Measurements from ENCODE around the gene DPEP2.
A peak's percentile ranks its signal among the peaks of the same experiment; 100 is the strongest.
"Not testable (repeated sequence)": the region's sequence is repeated elsewhere in the genome, so short reads cannot be mapped to it uniquely, and the experiment has no call there.

Gene DPEP2

DNA sequence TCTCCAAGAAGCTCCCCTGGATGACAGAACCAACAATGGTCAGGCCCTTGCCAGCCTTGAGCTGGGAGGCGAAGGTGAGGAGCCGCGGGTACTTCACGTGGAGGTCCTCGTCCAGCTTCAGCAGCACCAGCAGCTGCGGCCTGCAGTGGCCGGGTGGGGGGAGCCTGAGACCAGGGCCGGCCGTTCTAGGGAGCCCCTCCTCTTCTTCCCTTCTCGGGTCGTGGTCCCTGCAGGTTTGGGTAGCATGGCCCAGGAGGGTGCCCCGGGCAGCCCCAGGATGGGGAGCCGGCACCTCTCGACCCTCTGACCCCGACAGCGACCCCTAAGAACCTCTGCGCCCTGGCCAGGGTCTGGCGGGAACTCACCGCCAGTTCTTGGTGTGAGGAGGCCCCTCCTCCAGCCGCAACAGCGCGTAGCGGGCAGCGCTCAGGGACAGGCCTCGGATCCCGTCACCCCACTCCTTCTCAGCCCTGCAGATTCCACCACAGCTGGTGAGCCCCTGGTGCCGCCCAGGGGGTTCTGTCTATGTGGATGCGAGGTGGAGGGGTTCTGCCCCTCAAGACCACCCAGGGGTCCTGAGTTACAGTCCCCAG lies 52.2 kb downstream of the DPEP2 start:
- no peaks in the 10 kb centered on the region for H3K9me3 Mint-ChIP-seq
- H3K27ac Mint-ChIP-seq, result no peak overlapping the region
- intact Hi-C loops (cut with micrococcal nuclease), result no loop called here
- H3K4me3 Mint-ChIP-seq, result no peak overlapping the region
- peaks cover 100% of the 10 kb centered on the region for H3K36me3 Mint-ChIP-seq (ENCODE audit: low read depth)
- no peaks in the 10 kb centered on the region for H3K4me1 Mint-ChIP-seq (ENCODE audit: low read depth)
- no peaks in the 10 kb centered on the region for H3K27me3 Mint-ChIP-seq

DNA sequence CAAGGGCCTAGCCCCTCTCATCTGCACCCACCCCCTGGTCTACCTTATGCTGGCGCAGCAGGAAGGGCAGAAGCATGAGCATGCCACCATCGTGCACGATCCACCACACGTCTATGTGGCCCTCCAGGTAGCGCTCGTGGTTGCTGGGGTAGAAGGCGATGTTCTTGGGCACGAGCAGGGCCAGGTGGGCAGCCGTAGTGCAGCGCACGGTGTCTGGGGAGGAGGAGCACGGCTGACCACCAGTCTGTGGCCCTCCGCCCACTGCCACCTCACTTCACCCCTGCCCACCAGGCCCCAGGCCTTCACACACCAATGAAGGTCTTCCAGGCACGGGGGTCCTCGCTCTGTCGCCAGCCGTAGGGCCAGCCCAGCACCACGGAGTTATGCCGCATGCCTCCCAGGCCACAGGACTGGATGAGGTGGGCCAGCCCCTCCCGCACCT lies 53.1 kb downstream of the DPEP2 start:
- H3K27ac Mint-ChIP-seq, result no peak overlapping the region
- H3K9me3 Mint-ChIP-seq, result no peaks in the 10 kb centered on the region
- peaks cover 100% of the 10 kb centered on the region for H3K36me3 Mint-ChIP-seq (ENCODE audit: low read depth)
- no peak overlapping the region for H3K4me3 Mint-ChIP-seq
- H3K4me1 Mint-ChIP-seq (ENCODE audit: low read depth), result peaks cover 7% of the 10 kb centered on the region
- intact Hi-C loops (cut with micrococcal nuclease), result no loop called here
- H3K27me3 Mint-ChIP-seq, result no peaks in the 10 kb centered on the region

DNA sequence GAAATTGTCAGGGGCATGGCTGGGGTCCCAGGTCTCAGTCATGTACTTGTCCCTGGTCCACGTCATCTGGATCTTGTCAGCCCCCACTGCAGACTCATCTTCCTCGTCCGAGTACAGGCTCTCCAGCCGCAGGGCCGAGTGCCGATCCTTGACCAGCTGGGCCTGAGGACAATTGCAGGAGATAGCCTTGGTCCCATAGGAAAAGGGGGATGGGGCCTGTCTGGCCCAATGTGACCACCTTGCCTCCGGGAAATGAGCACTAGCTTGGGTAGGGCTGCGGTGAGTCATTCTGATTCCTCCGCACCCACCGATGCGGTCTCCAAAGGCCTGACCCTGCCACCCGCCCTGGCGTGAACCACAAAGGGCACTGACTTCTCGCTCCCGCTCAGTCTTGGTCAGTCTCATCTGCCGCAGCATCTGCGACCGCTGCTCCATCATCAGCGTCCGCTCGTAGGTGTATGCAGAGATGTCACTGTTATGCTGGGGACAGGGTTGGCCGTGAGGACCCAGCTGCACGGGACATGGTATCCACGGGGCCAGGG lies 53.8 kb downstream of the DPEP2 start:
- H3K4me1 Mint-ChIP-seq (ENCODE audit: low read depth), result peaks cover 7% of the 10 kb centered on the region
- no peaks in the 10 kb centered on the region for H3K27me3 Mint-ChIP-seq
- H3K27ac Mint-ChIP-seq, result no peak overlapping the region
- H3K4me3 Mint-ChIP-seq, result no peak overlapping the region
- H3K9me3 Mint-ChIP-seq, result no peaks in the 10 kb centered on the region
- intact Hi-C loops (cut with micrococcal nuclease), result no loop called here
- peaks cover 93% of the 10 kb centered on the region for H3K36me3 Mint-ChIP-seq (ENCODE audit: low read depth)

DNA sequence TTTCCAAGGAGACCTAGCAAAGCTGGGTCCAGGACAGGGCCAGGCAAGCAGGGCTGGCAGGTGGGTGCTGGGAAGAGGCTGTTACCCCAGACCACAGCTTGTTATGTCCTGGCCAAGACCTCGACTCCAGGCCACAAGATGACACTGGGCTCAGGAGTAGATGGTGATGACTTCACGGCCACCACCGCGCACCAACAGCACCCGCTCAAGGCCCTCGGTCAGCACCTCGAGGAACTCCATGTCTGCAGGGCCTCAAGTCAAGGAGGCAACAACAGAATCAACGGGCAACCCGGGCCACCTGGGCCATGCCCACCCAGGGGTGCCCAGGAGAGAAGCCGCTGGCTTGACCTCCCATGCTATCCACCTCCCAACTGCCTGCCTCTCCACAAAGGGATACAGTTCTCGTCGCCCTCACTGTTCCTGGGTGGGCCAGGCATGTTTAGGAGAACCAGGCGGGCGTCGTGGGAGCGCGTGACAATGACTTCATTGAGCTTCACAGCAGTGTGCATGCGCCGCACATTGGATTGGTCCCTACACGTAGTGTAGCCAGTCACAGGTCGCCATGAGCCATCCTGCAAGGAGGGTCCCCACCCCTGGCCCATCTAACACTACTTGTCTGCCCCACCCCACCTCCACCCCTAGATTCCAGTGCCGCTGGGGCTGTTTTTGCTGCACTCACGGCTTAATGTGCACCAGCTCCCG lies 54.4 kb downstream of the DPEP2 start:
- H3K36me3 Mint-ChIP-seq (ENCODE audit: low read depth), result peaks cover 92% of the 10 kb centered on the region
- H3K27me3 Mint-ChIP-seq, result no peaks in the 10 kb centered on the region
- H3K9me3 Mint-ChIP-seq, result no peaks in the 10 kb centered on the region
- H3K27ac Mint-ChIP-seq, result no peak overlapping the region
- intact Hi-C loops (cut with micrococcal nuclease), result no loop called here
- H3K4me3 Mint-ChIP-seq, result no peak overlapping the region
- H3K4me1 Mint-ChIP-seq (ENCODE audit: low read depth), result peaks cover 13% of the 10 kb centered on the region

GRCh38 chr16:67943619-67944504 lies 55.4 kb downstream of the DPEP2 start, which contains the start of gene LCAT:
Gene LCAT (minus strand): TSS chr16:67944120. CDS start chr16:67944101, 19 bp downstream.
- Mint-ChIP-seq H3K4me3 (no peak within 1 kb of the TSS), H3K27ac (no peak within 1 kb of the TSS), H3K27me3 (no peaks in the 10 kb centered on the region), H3K36me3 (ENCODE audit: low read depth) (peaks cover 90% of the 10 kb centered on the region), H3K9me3 (no peaks in the 10 kb centered on the region), H3K4me1 (ENCODE audit: low read depth) (peaks cover 19% of the 10 kb centered on the region)
- intact Hi-C loops (cut with micrococcal nuclease), result no loop called here

DNA sequence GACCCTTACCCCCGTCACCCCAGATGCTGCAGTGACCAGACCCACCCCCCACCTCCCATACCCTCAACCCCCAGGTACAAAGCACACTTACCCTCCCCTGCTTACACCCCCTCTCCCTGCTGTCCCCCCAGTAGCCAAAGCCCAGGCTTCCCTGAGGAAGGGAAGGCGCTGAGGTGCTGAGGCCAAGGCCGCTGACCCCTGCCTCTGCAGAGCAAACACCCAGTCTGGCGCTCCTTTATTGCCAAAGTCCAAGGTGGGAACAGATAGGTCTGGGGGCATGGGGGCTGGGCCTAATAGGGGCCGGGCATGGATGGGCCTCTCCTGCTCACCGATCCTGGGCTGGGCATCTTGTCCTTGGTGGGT lies 56.0 kb downstream of the DPEP2 start:
- Mint-ChIP-seq H3K4me3 (no peak overlapping the region), H3K9me3 (no peaks in the 10 kb centered on the region), H3K27ac (no peak overlapping the region), H3K36me3 (ENCODE audit: low read depth) (peaks cover 84% of the 10 kb centered on the region), H3K4me1 (ENCODE audit: low read depth) (peaks cover 19% of the 10 kb centered on the region), H3K27me3 (no peaks in the 10 kb centered on the region)
- intact Hi-C loops (cut with micrococcal nuclease), result no loop called here

DNA sequence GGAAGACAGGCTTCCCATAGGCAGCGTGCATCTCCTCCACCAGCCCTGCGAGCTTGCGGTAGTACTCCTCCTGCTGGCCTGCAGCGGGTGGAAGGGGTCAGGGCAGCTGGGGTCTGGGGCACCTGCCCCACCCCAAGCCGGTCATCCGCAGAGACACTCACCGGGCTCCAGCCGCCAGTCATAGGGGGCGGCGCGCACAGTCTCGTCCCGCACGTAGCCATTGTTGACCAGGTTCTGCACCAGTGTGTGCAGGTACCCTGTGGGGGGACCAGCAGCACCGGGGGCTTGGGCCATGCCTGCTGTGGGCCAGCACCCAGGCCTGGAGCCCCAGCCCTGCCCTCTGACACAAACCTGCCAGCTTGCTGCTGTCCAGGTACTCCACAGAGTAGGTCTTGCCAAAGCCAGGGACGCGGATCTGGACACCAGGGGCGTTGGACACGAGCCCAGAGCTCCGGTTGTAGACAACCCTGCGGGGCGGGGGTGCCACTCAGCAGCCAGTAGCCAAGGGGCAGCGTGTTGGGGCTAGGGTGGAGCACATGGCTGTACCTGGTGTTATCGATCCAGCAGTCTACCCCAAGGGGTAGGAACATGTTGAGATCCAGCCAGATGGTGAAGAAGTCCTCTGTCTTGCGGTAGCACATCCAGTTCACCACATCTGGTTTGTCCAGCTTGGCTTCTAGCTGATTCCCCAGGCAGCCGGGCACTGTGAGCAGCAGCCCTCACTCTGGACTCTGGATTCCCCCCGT lies 56.6 kb downstream of the DPEP2 start:
- H3K27me3 Mint-ChIP-seq, result no peaks in the 10 kb centered on the region
- H3K36me3 Mint-ChIP-seq (ENCODE audit: low read depth), result peaks cover 78% of the 10 kb centered on the region
- H3K27ac Mint-ChIP-seq, result no peak overlapping the region
- H3K4me1 Mint-ChIP-seq (ENCODE audit: low read depth), result peaks cover 19% of the 10 kb centered on the region
- no peak overlapping the region for H3K4me3 Mint-ChIP-seq
- intact Hi-C loops (cut with micrococcal nuclease), result no loop called here
- no peaks in the 10 kb centered on the region for H3K9me3 Mint-ChIP-seq

- Mint-ChIP-seq H3K9me3 (no peaks in the 10 kb centered on the region), H3K27me3 (no peaks in the 10 kb centered on the region), H3K4me1 (ENCODE audit: low read depth) (peaks cover 23% of the 10 kb centered on the region), H3K4me3 (no peak overlapping the region), H3K27ac (no peak overlapping the region), H3K36me3 (ENCODE audit: low read depth) (peaks cover 73% of the 10 kb centered on the region)
- intact Hi-C loops (cut with micrococcal nuclease), result no loop called here
Measured at GRCh38 chr16:67942200-67942509, 57.1 kb downstream of the DPEP2 start.

DNA sequence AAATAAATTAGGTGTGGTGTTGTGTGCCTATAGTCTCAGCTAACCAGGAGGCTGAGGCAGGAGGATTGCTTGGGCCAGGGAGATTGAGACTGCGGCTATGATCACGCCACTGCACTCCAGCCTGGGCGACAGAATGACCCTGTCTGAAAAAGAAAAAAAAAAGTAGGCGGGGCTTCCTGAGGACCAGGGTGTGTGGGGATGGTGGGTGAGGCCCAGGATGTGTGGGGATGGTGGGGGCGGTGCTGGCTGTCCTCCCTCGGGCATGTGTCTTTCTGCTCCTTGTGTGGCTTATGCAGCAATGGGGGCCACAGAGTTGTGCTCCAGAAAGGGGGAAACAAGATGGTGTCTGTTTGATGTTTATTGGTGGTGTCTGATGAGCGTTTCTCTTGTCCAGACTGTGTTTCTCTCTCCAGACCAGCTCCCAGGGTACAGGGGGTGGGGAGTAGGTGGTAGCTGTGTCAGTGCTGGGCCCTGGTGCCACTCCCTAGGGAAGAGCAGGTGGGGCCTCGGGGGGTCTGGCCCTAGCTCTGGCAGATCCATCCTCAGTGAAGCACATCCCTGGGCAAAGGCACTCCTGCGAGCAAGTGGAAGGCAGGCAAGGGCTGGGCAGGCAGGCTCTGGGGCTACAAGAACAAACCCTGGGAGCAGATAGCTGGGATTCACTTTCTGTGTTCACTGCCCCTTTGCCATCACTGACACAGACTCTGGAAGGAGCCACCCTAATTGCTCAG lies 57.6 kb downstream of the DPEP2 start:
- Mint-ChIP-seq H3K9me3 (no peaks in the 10 kb centered on the region), H3K27ac (peak overlapping the region; percentile 31), H3K27me3 (no peaks in the 10 kb centered on the region), H3K4me3 (no peak overlapping the region), H3K36me3 (ENCODE audit: low read depth) (peaks cover 68% of the 10 kb centered on the region), H3K4me1 (ENCODE audit: low read depth) (peaks cover 28% of the 10 kb centered on the region)
- intact Hi-C loops (cut with micrococcal nuclease), result no loop called here

GRCh38 chr16:67940446-67941089 lies 58.7 kb downstream of the DPEP2 start:
- Mint-ChIP-seq H3K36me3 (ENCODE audit: low read depth) (peaks cover 68% of the 10 kb centered on the region), H3K4me3 (no peak overlapping the region), H3K27me3 (no peaks in the 10 kb centered on the region), H3K9me3 (no peaks in the 10 kb centered on the region), H3K27ac (no peak overlapping the region), H3K4me1 (ENCODE audit: low read depth) (peaks cover 28% of the 10 kb centered on the region)
- intact Hi-C loops (cut with micrococcal nuclease), result no loop called here

DNA sequence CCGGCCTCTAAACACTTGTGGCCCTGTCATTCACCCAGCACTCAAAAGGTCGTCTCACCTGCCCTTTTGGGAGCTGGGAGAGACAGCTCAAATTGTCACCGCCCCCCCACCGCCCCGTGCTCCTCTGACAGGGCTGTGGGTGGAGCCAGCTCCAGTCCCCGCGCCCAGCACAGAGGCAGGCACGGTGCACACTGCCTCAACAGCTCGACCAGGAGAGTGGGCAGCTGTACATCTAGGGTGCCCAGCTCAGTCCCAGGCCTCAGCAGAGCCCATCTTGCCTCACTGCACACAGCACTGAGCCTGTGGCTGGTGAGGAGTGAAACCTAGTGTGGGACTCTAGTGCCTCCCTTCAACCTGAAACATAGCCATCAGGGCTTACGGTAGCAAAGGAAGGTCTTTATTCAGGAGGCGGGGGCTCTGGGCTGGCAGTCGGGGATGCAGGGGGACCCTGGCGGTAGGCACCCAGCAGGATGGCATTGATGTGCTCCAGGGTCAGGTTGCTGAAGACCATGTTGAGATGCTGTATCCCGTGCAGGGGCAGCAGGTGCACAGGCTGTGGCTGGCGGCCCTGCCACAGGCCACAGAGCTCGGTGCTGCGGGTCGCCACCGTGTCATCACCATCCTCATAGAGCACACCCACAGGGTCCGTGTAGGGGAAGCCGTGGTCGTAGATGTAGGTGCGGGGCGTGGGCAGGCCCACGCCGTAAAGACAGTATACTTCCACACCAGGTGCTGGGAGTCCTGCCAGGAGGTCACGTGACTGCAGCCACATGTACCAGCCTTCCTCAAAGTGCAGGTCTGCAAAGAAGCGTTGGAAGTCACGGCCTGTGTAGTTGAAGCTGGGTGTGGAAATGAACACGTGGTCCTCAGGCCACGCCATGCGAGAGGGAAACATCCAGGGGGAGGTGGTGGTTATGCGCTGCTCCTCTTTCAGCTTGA lies 59.5 kb downstream of the DPEP2 start:
- peaks cover 68% of the 10 kb centered on the region for H3K36me3 Mint-ChIP-seq (ENCODE audit: low read depth)
- H3K4me1 Mint-ChIP-seq (ENCODE audit: low read depth), result peaks cover 36% of the 10 kb centered on the region
- no peaks in the 10 kb centered on the region for H3K9me3 Mint-ChIP-seq
- no peak overlapping the region for H3K27ac Mint-ChIP-seq
- no peaks in the 10 kb centered on the region for H3K27me3 Mint-ChIP-seq
- intact Hi-C loops (cut with micrococcal nuclease), result loop anchor here (5.0 to 10.0 kb wide), 3 partner anchors 65 to 122 kb away; partner anchors contain the start of gene EDC4
- H3K4me3 Mint-ChIP-seq, result no peak overlapping the region

- H3K4me3 Mint-ChIP-seq, H3K9me3 Mint-ChIP-seq, H3K27me3 Mint-ChIP-seq: not testable (repeated sequence)
- peaks cover 68% of the 10 kb centered on the region for H3K36me3 Mint-ChIP-seq (ENCODE audit: low read depth)
- intact Hi-C loops (cut with micrococcal nuclease), result loop anchor here (5.0 to 10.0 kb wide), 3 partner anchors 63 to 120 kb away; partner anchors contain the start of gene EDC4
- peaks cover 44% of the 10 kb centered on the region for H3K4me1 Mint-ChIP-seq (ENCODE audit: low read depth)
- peak overlapping the region; percentile 91 for H3K27ac Mint-ChIP-seq
Measured at GRCh38 chr16:67937713-67938112, 61.6 kb downstream of the DPEP2 start.
